Transverse colon (tissue), 4 donors: ENCODE measurements around the gene HPDL. TPM values are rescaled to one million over a fixed set of nuclear protein-coding genes. Genes with fewer than 3 reads are reported as not detected.

ENCODE experiments used
- DNase-seq: peaks from one replicate; pipeline ENCODE4 v3.0.0-alpha.2; 2019
- H3K27ac ChIP-seq, 4 donors: fragments of 200-600 bp; sonication (generic); 2 replicates each; pipeline ENCODE4 v1.5.1; 2016 to 2018; ENCODE audit warnings: inconsistent platforms in 4 of 4
- H3K27me3 ChIP-seq: fragments of 200-600 bp; sonication (generic); 2 replicates; pipeline ENCODE4 v1.5.1; 2017; ENCODE audit warnings: inconsistent platforms
- H3K36me3 ChIP-seq, 4 donors: fragments of 200-600 bp; sonication (generic); 2 replicates each; pipeline ENCODE4 v1.5.1; 2017 to 2019; ENCODE audit warnings: inconsistent platforms in 4 of 4
- H3K4me1 ChIP-seq, 4 donors: fragments of 200-600 bp; sonication (generic); 2 replicates each; pipeline ENCODE4 v1.5.1; 2017 to 2020; ENCODE audit warnings: inconsistent platforms in 4 of 4
- H3K4me3 ChIP-seq, 4 donors: fragments of 200-600 bp; sonication (generic); 1 replicate in 1 of 4; 2 replicates in 3 of 4; pipeline versions ENCODE4 v1.5.1 to v1.6.1; 2017 to 2019; ENCODE audit warnings: inconsistent platforms in 4 of 4
- H3K9me3 ChIP-seq, 2 donors: fragments of 200-600 bp; sonication (generic); 2 replicates each; pipeline ENCODE4 v1.5.1; 2017 to 2019; ENCODE audit warnings: inconsistent platforms in 2 of 2
- EP300 ChIP-seq: sonication (generic); formaldehyde crosslinking; IDR thresholded peaks from one replicate; pipeline ENCODE4 v1.6.1; 2017; ENCODE audit warnings: antibody characterized with exemption, low read depth
- POLR2A ChIP-seq: fragments of 450-650 bp; IDR thresholded peaks from one replicate; pipeline ENCODE4 v1.6.1; 2016; ENCODE audit warnings: antibody characterized with exemption, mild to moderate bottlenecking, moderate library complexity
- POLR2AphosphoS5 ChIP-seq, 3 donors: sonication (generic); formaldehyde crosslinking; IDR thresholded peaks; one replicate each; pipeline ENCODE4 v1.6.1; 2016; ENCODE audit warnings: antibody characterized with exemption in 3 of 3
- WGBS, 2 donors: methylation state at CpG; one replicate each; pipeline ENCODE4 v1.1.5; 2018; ENCODE audit warnings: low coverage in 1 of 2; 5-methylcytosine and 5-hydroxymethylcytosine counted together
- in situ Hi-C, 4 donors: fragments of 200-750 bp; cut with MboI; loops; one replicate each; pipeline versions ENCODE4 v1.15.0 to v1.15.1; 2017; ENCODE audit warnings: low sequenced_read_pairs in 3 of 4, low pct_ligation_motif_present in 1 of 4, low pct_unique_long_range_greater_than_20kb in 1 of 4
- intact Hi-C: fragments of 100-400 bp; cut with DNase I; formaldehyde crosslinking; loops from one replicate; pipeline ENCODE4 v1.15.1; 2023; ENCODE audit warnings: low total_unique reads
- total RNA-seq, 4 donors: library from RNA; depleted of rRNA; stranded (reverse); fragments of >200 nt; gene quantifications; one replicate each; pipeline ENCODE4 v1.1.0, GENCODE V29; 2016
- TF ChIP-seq, protein P1 (sequence below), 5 experiments: fragments of 200-600 bp in 3 of 5; fragments of 450-650 bp in 2 of 5; sonication (generic) in 3 of 5; IDR thresholded peaks; 1 replicate in 2 of 5; 2 replicates in 3 of 5; pipeline ENCODE4 v1.5.1; 2016 to 2017; ENCODE audit warnings: antibody characterized with exemption in 5 of 5, inconsistent platforms in 3 of 5, mild to moderate bottlenecking in 2 of 5, moderate library complexity in 1 of 5

HPDL gene
- total RNA-seq, 4 donors from 2014 or later, result 2.6 to 7.8 (median 4.3) TPM

GRCh38 chr1:45322486-45323040 is 4.1 kb upstream of the HPDL start:
- intact Hi-C loops (no loop called here), in situ Hi-C loops (loop anchor here in 3 of 4 donors (25.0 kb wide), 2 partner anchors 485 to 535 kb away; partner anchors contain the start of genes BEST4 (in 2 of the 3), RPS8 (in 2 of the 3) and PTCH2 (in 1 of the 3))
- WGBS, 2 donors, result 86 to 94% methylated on average over 4 to 10 of the region's 10 CpGs
- Histone ChIP-seq H3K36me3 (no peaks in the 10 kb centered on the region), H3K27me3 (no peaks in the 10 kb centered on the region), H3K9me3 (no peaks in the 10 kb centered on the region), H3K4me1 (peaks cover 6 to 18% (median 9%) of the 10 kb centered on the region in 4 donors), H3K4me3 (no peak overlapping the region), H3K27ac (no peak overlapping the region)
- TF ChIP-seq POLR2AphosphoS5 (IDR thresholded peaks at IDR 0.05), result no peak
- TF ChIP-seq, protein P1, sequence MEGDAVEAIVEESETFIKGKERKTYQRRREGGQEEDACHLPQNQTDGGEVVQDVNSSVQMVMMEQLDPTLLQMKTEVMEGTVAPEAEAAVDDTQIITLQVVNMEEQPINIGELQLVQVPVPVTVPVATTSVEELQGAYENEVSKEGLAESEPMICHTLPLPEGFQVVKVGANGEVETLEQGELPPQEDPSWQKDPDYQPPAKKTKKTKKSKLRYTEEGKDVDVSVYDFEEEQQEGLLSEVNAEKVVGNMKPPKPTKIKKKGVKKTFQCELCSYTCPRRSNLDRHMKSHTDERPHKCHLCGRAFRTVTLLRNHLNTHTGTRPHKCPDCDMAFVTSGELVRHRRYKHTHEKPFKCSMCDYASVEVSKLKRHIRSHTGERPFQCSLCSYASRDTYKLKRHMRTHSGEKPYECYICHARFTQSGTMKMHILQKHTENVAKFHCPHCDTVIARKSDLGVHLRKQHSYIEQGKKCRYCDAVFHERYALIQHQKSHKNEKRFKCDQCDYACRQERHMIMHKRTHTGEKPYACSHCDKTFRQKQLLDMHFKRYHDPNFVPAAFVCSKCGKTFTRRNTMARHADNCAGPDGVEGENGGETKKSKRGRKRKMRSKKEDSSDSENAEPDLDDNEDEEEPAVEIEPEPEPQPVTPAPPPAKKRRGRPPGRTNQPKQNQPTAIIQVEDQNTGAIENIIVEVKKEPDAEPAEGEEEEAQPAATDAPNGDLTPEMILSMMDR (IDR thresholded peaks at IDR 0.05), result no peak
- no peak for TF ChIP-seq EP300
- TF ChIP-seq POLR2A, result no peak
- DNase-seq, result no peak

GRCh38 chr1:45325851-45326506 is 716 bp upstream of the HPDL start:
- TF ChIP-seq POLR2AphosphoS5 (IDR thresholded peaks at IDR 0.05), result no peak
- no peak for TF ChIP-seq EP300
- TF ChIP-seq, protein P1 (IDR thresholded peaks at IDR 0.05), result no peak
- no peak for TF ChIP-seq POLR2A
- H3K9me3 ChIP-seq, result no peaks in the 10 kb centered on the region
- no peak for DNase-seq
- peaks cover 10 to 24% (median 14%) of the 10 kb centered on the region in 4 donors for H3K4me1 ChIP-seq
- no peaks in the 10 kb centered on the region for H3K27me3 ChIP-seq
- in situ Hi-C loops, result no loop called here
- peak overlapping the region in 3 of 4 donors; percentile 28 to 53 (median 45) for H3K4me3 ChIP-seq
- 22 to 55% methylated on average over 3 to 6 of the region's 6 CpGs for WGBS, 2 donors
- H3K27ac ChIP-seq, result peak overlapping the region in 1 of 4 donors; percentile 55
- H3K36me3 ChIP-seq, result no peaks in the 10 kb centered on the region
- intact Hi-C loops, result no loop called here

- H3K4me1 ChIP-seq, result peaks cover 10 to 24% (median 14%) of the 10 kb centered on the region in 4 donors
- DNase-seq, result peak; percentile 30
- WGBS, 2 donors, result 17 to 52% methylated on average over 1 to 19 of the region's 19 CpGs
- peak overlapping the region in 3 of 4 donors; percentile 28 to 53 (median 45) for H3K4me3 ChIP-seq
- H3K27ac ChIP-seq, result peak overlapping the region in 2 of 4 donors; percentile 8 to 55
- in situ Hi-C loops, result no loop called here
- intact Hi-C loops, result no loop called here
- peaks cover 0 to 7% (median 0%) of the 10 kb centered on the region in 4 donors for H3K36me3 ChIP-seq
- no peak for TF ChIP-seq POLR2A
- peak in 1 of 3 donors; percentile 3 for TF ChIP-seq POLR2AphosphoS5 (IDR thresholded peaks at IDR 0.05)
- no peak for TF ChIP-seq EP300
- TF ChIP-seq, protein P1 (IDR thresholded peaks at IDR 0.05), result no peak
- no peaks in the 10 kb centered on the region for H3K9me3 ChIP-seq
- H3K27me3 ChIP-seq, result no peaks in the 10 kb centered on the region
These were observed 1.2 kb downstream of the HPDL start for GRCh38 chr1:45327644-45328515.

DNA sequence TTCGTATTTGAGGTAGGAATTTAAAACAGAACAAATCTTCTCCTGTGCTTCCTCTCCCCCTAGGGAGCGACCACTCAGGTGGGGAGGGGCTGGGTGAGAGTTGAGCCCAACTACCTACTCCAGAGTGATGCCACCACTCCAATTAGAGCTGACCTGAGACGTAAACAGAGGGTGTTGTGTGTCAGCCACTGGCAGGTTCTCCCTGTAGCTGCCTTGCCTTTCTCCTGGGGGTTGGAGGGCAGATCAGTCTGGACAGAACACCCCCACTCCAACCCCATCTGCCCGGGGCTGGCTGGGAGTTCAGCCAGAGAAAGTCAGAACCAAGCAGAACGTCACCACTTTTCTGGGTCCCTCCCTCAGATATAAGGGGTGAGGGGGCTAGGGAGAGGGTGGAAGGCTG is 2.0 kb downstream of the HPDL start:
- Histone ChIP-seq H3K4me1 (peaks cover 10 to 24% (median 14%) of the 10 kb centered on the region in 4 donors), H3K4me3 (no peak overlapping the region), H3K27me3 (no peaks in the 10 kb centered on the region), H3K9me3 (no peaks in the 10 kb centered on the region), H3K36me3 (peaks cover 0 to 7% (median 0%) of the 10 kb centered on the region in 4 donors), H3K27ac (peak overlapping the region in 1 of 4 donors; percentile 55)
- no peak for TF ChIP-seq EP300
- TF ChIP-seq POLR2AphosphoS5 (IDR thresholded peaks at IDR 0.05), result no peak
- TF ChIP-seq, protein P1 (IDR thresholded peaks at IDR 0.05), result no peak
- in situ Hi-C loops, result no loop called here
- WGBS, 2 donors, result 55 to 72% methylated on average over 2 to 5 of the region's 5 CpGs
- DNase-seq, result no peak
- intact Hi-C loops, result no loop called here
